ENCODE data around the gene CTDSPL2.

DNA sequence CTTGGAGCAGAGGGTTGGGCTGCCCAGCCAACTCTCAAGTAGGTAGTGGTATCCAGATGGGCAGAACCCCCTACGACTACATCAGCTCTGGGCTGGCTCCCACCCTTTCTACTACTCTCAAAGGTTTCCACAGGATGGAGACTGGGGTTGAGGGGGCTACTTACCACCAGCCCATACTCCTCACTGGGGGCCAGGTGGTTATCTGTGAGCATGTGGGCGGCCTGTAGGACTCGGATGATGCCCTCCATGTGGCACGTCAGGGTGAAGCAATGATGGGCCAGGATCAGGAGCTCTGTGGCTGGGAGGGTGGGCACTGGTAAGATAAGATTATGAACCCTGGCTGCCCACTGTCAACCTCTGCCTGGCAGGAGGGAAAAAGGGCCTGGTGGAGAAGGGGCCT lies 142.9 kb downstream of the CTDSPL2 start:
- TF ChIP-seq, protein P1, sequence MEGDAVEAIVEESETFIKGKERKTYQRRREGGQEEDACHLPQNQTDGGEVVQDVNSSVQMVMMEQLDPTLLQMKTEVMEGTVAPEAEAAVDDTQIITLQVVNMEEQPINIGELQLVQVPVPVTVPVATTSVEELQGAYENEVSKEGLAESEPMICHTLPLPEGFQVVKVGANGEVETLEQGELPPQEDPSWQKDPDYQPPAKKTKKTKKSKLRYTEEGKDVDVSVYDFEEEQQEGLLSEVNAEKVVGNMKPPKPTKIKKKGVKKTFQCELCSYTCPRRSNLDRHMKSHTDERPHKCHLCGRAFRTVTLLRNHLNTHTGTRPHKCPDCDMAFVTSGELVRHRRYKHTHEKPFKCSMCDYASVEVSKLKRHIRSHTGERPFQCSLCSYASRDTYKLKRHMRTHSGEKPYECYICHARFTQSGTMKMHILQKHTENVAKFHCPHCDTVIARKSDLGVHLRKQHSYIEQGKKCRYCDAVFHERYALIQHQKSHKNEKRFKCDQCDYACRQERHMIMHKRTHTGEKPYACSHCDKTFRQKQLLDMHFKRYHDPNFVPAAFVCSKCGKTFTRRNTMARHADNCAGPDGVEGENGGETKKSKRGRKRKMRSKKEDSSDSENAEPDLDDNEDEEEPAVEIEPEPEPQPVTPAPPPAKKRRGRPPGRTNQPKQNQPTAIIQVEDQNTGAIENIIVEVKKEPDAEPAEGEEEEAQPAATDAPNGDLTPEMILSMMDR (IDR thresholded peaks at IDR 0.05): no peak
- no peak for TF ChIP-seq EP300 (IDR thresholded peaks at IDR 0.05; ENCODE audit: low read depth)

Data from transverse colon (tissue), 3 donors.